ENCODE data around the gene TRAF5. TPM values are rescaled to one million over a fixed set of nuclear protein-coding genes. Genes with fewer than 3 reads are reported as not detected.

The TRAF5 gene
- total and polyA plus RNA-seq, 2 donors (not counting 3 experiments of a cell fraction or from before 2014, with no cell fraction given), result 8.5 to 17.6 TPM

GRCh38 chr1:211378844-211379243, 52.2 kb downstream of the TRAF5 start:
- no TSS peak for BruUV-seq (replicated peaks)
- Histone ChIP-seq H3K9me1 (replicated peaks; ENCODE audit: control insufficient read depth, extremely low read depth, insufficient read depth, low read length) (no peaks in the 10 kb centered on the region), H3K27ac (ENCODE audit: insufficient read depth, low read depth, low read length) (no peak overlapping the region), H3K27me3 (ENCODE audit: control insufficient read depth in 2 of 2, insufficient read depth in 2 of 2, low read length in 2 of 2) (no peaks in the 10 kb centered on the region), H3K79me2 (ENCODE audit: control insufficient read depth, insufficient read depth, low read length) (no peaks in the 10 kb centered on the region), H3K4me3 (replicated peaks in 1 of 3; ENCODE audit: insufficient read depth in 1 of 3, low read depth in 1 of 3, low read length in 3 of 3) (no peak overlapping the region), H3K4me2 (ENCODE audit: insufficient read depth, low read length) (no peak overlapping the region), H2AFZ (ENCODE audit: low read depth, low read length) (no peak overlapping the region), H3K9ac (replicated peaks; ENCODE audit: extremely low read depth, insufficient read depth, low read length) (no peak overlapping the region), H3K36me3 (ENCODE audit: control insufficient read depth in 2 of 2, extremely low read depth in 1 of 2, insufficient read depth in 2 of 2, low read length in 2 of 2) (peaks cover 0 to 3% of the 10 kb centered on the region in 2 experiments), H3K4me1 (ENCODE audit: control insufficient read depth, extremely low read depth, insufficient read depth, low read length) (peaks cover 11% of the 10 kb centered on the region), H3K9me3 (replicated peaks; ENCODE audit: control insufficient read depth, insufficient read depth, low read length) (no peaks in the 10 kb centered on the region), H4K20me1 (replicated peaks; ENCODE audit: control insufficient read depth, extremely low read depth, insufficient read depth, low read length) (no peaks in the 10 kb centered on the region)
- CTCF ChIA-PET, result interaction anchor here (1.6 kb wide), 1 partner anchor 98 kb away, joined by 5 read pairs; no protein-coding TSS in a partner anchor
- POLR2A ChIA-PET, result no interaction called here
- TF ChIP-seq POLR2AphosphoS5 (IDR thresholded peaks at IDR 0.05; ENCODE audit: insufficient read depth, low read depth, low read length) (no peak), CTCF (IDR thresholded peaks at IDR 0.05; ENCODE audit: extremely low read depth in 1 of 2, insufficient read depth in 1 of 2, low read depth in 1 of 2, low read length in 2 of 2) (no peak), GATA2 (IDR thresholded peaks at IDR 0.05; ENCODE audit: insufficient read depth, insufficient read length, low read depth, low read length) (no peak), EZH2 (IDR thresholded peaks at IDR 0.05; ENCODE audit: borderline replicate concordance, low read depth, low read length, severe bottlenecking) (no peak), MYC (IDR thresholded peaks at IDR 0.05; ENCODE audit: low read depth, low read length) (no peak), MAX (IDR thresholded peaks at IDR 0.05; ENCODE audit: insufficient read depth, insufficient read length) (no peak), FOS (IDR thresholded peaks at IDR 0.05; ENCODE audit: borderline replicate concordance, insufficient read depth, low read length) (no peak), JUN (IDR thresholded peaks at IDR 0.05; ENCODE audit: borderline replicate concordance, insufficient read depth, insufficient read length, low read depth) (no peak), POLR2A (IDR thresholded peaks at IDR 0.05; ENCODE audit: low read depth, low read length) (no peak)
- dilution Hi-C loops (cut with MboI; ENCODE audit: extremely low pct_ligation_motif_present, low sequenced_read_pairs) (no loop called here), intact Hi-C loops (cut with micrococcal nuclease) (no loop called here)
- no peak for DNase-seq (ENCODE audit: low read depth, low spot score)
- no peak for FAIRE-seq

All from endothelial cell of umbilical vein (primary cell).